HepG2 (cell line): Measurements from ENCODE around the gene EDC3. TPM values are rescaled to one million over a fixed set of nuclear protein-coding genes. Genes with fewer than 3 reads are reported as not detected.

Source experiments
- ATAC-seq: fragments of 200-7000 bp; cut with Tn5 transposase; 3 replicates; pipeline ENCODE4 v1.9.1; 2020; ENCODE audit warnings: mild to moderate bottlenecking, moderate library complexity
- BruUV-seq: library from RNA; stranded (reverse); fragments of 400-500 nt; replicated peaks from 2 replicates; lab custom pipeline; 2021; lab: Mats Ljungman, UMichigan
- CTCF ChIA-PET: fragments of 300-600 bp; formaldehyde crosslinking; extraction: SDS; loops from one replicate; lab custom pipeline; 2021; ENCODE audit warnings: low total read pairs, inconsistent platforms, low intra/inter-chr PET ratio; lab: Yijun Ruan, JAX
- POLR2A ChIA-PET: fragments of 350-600 bp; sonication (Branson Sonifier 250); formaldehyde crosslinking; loops from one replicate; lab custom pipeline; 2020; ENCODE audit warnings: antibody characterized with exemption, inconsistent platforms; lab: Yijun Ruan, JAX
- DNase-seq: peaks from one replicate; pipeline ENCODE4 v3.0.0-alpha.2; 2015; ENCODE audit warnings: low spot score
- FAIRE-seq: peaks from 3 replicates; lab custom pipeline; 2011; peaks lifted over from hg19 to GRCh38; lab: Jason Lieb, UNC
- H2AFZ ChIP-seq: one replicate; pipeline ENCODE4 v1.6.1; 2011; ENCODE audit warnings: low read length, inconsistent platforms
- H3K27ac ChIP-seq: fragments of 300-600 bp; 3 replicates; pipeline ENCODE4 v1.8.0; 2011; ENCODE audit warnings: mixed run types, mild to moderate bottlenecking, mixed read lengths, low read length, inconsistent platforms; ENCODE audit not compliant: insufficient read depth; ENCODE audit errors: extremely low read length
- H3K27me3 ChIP-seq, 2 experiments: fragments of 200-600 bp in 1 of 2; 2 replicates in 1 of 2; 3 replicates in 1 of 2; pipeline versions ENCODE4 v1.6.0 to v1.8.0; 2011; ENCODE audit warnings: low read length in 2 of 2, mild to moderate bottlenecking in 2 of 2, moderate library complexity in 2 of 2, inconsistent platforms in 1 of 2; ENCODE audit not compliant: insufficient read depth in 2 of 2, control insufficient read depth in 1 of 2
- H3K36me3 ChIP-seq, 2 experiments: fragments of 200-600 bp in 1 of 2; replicated peaks in 1 of 2; 2 replicates in 1 of 2; 3 replicates in 1 of 2; pipeline versions ENCODE4 v1.5.1 to v1.8.0; 2011; ENCODE audit warnings: low read length in 2 of 2, inconsistent platforms in 1 of 2; ENCODE audit not compliant: insufficient read depth in 2 of 2, control insufficient read depth in 1 of 2
- H3K4me1 ChIP-seq: 2 replicates; pipeline ENCODE4 v1.5.1; 2012; ENCODE audit warnings: low read length, inconsistent platforms; ENCODE audit not compliant: insufficient read depth
- H3K4me2 ChIP-seq: 2 replicates; pipeline ENCODE4 v1.6.0; 2011; ENCODE audit warnings: low read depth, low read length, inconsistent platforms
- H3K4me3 ChIP-seq, 3 experiments: fragments of 200-600 bp in 1 of 3; sonication (generic), shearing (Covaris generic) in 1 of 3; replicated peaks in 1 of 3; 2 replicates each; pipeline ENCODE4 v1.5.1; 2011 to 2016; ENCODE audit warnings: low read length in 3 of 3, inconsistent platforms in 2 of 3, low read depth in 2 of 3, mild to moderate bottlenecking in 2 of 3, control low read depth in 1 of 3, mixed read lengths in 1 of 3; ENCODE audit not compliant: insufficient read depth in 1 of 3
- H3K79me2 ChIP-seq: one replicate; pipeline ENCODE4 v1.6.1; 2011; ENCODE audit warnings: low read length, inconsistent platforms; ENCODE audit not compliant: insufficient read depth
- H3K9ac ChIP-seq: 2 replicates; pipeline ENCODE4 v1.6.0; 2011; ENCODE audit warnings: mild to moderate bottlenecking, low read depth, low read length, inconsistent platforms; ENCODE audit not compliant: insufficient read depth
- H3K9me3 ChIP-seq: 2 replicates; pipeline ENCODE4 v1.5.1; 2012; ENCODE audit warnings: mild to moderate bottlenecking, low read length
- H4K20me1 ChIP-seq: 2 replicates; pipeline ENCODE4 v1.6.0; 2011; ENCODE audit warnings: inconsistent platforms, mild to moderate bottlenecking, low read length, moderate library complexity; ENCODE audit not compliant: insufficient read depth
- AGO2 ChIP-seq: fragments of 200-400 bp; formaldehyde crosslinking; optimal IDR thresholded peaks from 2 replicates; pipeline ENCODE3; 2017; ENCODE audit warnings: mild to moderate bottlenecking, low read depth, low read length, moderate library complexity
- CEBPB ChIP-seq: IDR thresholded peaks from 2 replicates; pipeline ENCODE4 v1.6.1; 2011; ENCODE audit warnings: low read depth, low read length, improper control_type of control experiment, borderline replicate concordance
- KAT7 ChIP-seq: IDR thresholded peaks from 2 replicates; pipeline ENCODE4 v1.6.1; 2018; ENCODE audit warnings: borderline replicate concordance, missing compliant biosample characterization
- PLRG1 ChIP-seq: fragments of 450-650 bp; conservative IDR thresholded peaks from 2 replicates; pipeline ENCODE4 v1.6.1; 2016
- POGZ ChIP-seq: sonication (generic); formaldehyde crosslinking; IDR thresholded peaks from 2 replicates; pipeline ENCODE4 v1.4.0; 2020; ENCODE audit warnings: mild to moderate bottlenecking, missing genetic modification reagents
- POLR2A ChIP-seq, 2 experiments: IDR thresholded peaks; 2 replicates each; pipeline ENCODE4 v1.6.1; 2011; ENCODE audit warnings: low read depth in 2 of 2, low read length in 2 of 2, mild to moderate bottlenecking in 1 of 2, moderate library complexity in 1 of 2; ENCODE audit not compliant: insufficient read depth in 1 of 2
- PRMT3 ChIP-seq: sonication (generic); formaldehyde crosslinking; IDR thresholded peaks from 2 replicates; pipeline ENCODE4 v1.8.1; 2022; ENCODE audit warnings: low read depth, mild to moderate bottlenecking, moderate library complexity, missing genetic modification reagents, borderline replicate concordance
- REL ChIP-seq: sonication (generic); formaldehyde crosslinking; conservative IDR thresholded peaks from 2 replicates; pipeline ENCODE4 v1.8.0; 2022; ENCODE audit warnings: mild to moderate bottlenecking, missing genetic modification reagents, moderate library complexity
- SIN3A ChIP-seq: IDR thresholded peaks from 2 replicates; pipeline ENCODE4 v1.6.1; 2011; ENCODE audit warnings: low read depth, mild to moderate bottlenecking, control low read depth, low read length, borderline replicate concordance
- SP1 ChIP-seq, 2 experiments: fragments of 450-650 bp in 1 of 2; sonication (generic) in 1 of 2; formaldehyde crosslinking in 1 of 2; IDR thresholded peaks; 2 replicates each; pipeline versions ENCODE4 v1.4.0 to v1.6.1; 2016 to 2020; ENCODE audit warnings: missing genetic modification reagents in 1 of 2
- SP2 ChIP-seq: sonication (generic); formaldehyde crosslinking; IDR thresholded peaks from 2 replicates; pipeline ENCODE4 v1.5.1; 2020; ENCODE audit warnings: mild to moderate bottlenecking, missing genetic modification reagents
- TEAD2 ChIP-seq: sonication (generic); formaldehyde crosslinking; IDR thresholded peaks from 2 replicates; pipeline ENCODE4 v1.9.0; 2021; ENCODE audit warnings: missing genetic modification reagents
- U2AF2 ChIP-seq: fragments of 200-400 bp; formaldehyde crosslinking; IDR thresholded peaks from 2 replicates; pipeline ENCODE4 v1.6.1; 2017; ENCODE audit warnings: low read depth, mild to moderate bottlenecking, low read length
- ZNF317 ChIP-seq: sonication (generic); formaldehyde crosslinking; IDR thresholded peaks from 2 replicates; pipeline ENCODE4 v1.5.0; 2020; ENCODE audit warnings: mild to moderate bottlenecking, missing genetic modification reagents
- WGBS: methylation state at CpG from one replicate; pipeline ENCODE4 v1.1.6; 2017; ENCODE audit warnings: low lambda C conversion rate; 5-methylcytosine and 5-hydroxymethylcytosine counted together
- in situ Hi-C: cut with HindIII; loops from 2 replicates; pipeline ENCODE4 v1.10.0; 2017; ENCODE audit warnings: low pct_unique_long_range_greater_than_20kb; ENCODE audit not compliant: extremely low pct_ligation_motif_present
- intact Hi-C: fragments of 100-400 bp; cut with micrococcal nuclease; formaldehyde crosslinking; loops from one replicate; pipeline ENCODE4 v1.10.0; 2022; ENCODE audit not compliant: unreplicated experiment
- polyA plus RNA-seq, 8 experiments: library from polyadenylated mRNA; depleted of rRNA in 3 of 8; stranded (reverse) in 7 of 8; unstranded in 1 of 8; fragments of >200 nt; fragmentation: Illumina TruSeq in 4 of 8; extraction: Trizol in 4 of 8; gene quantifications; 2 replicates each; pipeline versions ENCODE4 v1.2.1 to v1.2.3, GENCODE V29; 2011 to 2016; ENCODE audit warnings: low read depth in 4 of 8, missing spikeins in 1 of 8, mixed read lengths in 1 of 8; ENCODE audit not compliant: insufficient read depth in 1 of 8
- total RNA-seq, 5 experiments: library from RNA; depleted of rRNA; stranded (reverse); fragments of >200 nt; fragmentation: Illumina TruSeq; extraction: Trizol; gene quantifications; 2 replicates each; pipeline ENCODE4 v1.2.3, GENCODE V29; 2016; ENCODE audit warnings: low read depth in 1 of 5
- TF ChIP-seq, protein P1 (sequence below): sonication (generic); formaldehyde crosslinking; IDR thresholded peaks from 2 replicates; pipeline ENCODE4 v1.8.1; 2023; ENCODE audit warnings: mild to moderate bottlenecking, missing genetic modification reagents
- TF ChIP-seq, protein P2 (sequence below): sonication (generic); formaldehyde crosslinking; IDR thresholded peaks from 2 replicates; pipeline ENCODE4 v1.4.0; 2020; ENCODE audit warnings: missing genetic modification reagents, low read depth, mild to moderate bottlenecking, borderline replicate concordance
- TF ChIP-seq, protein P3 (sequence below): sonication (generic); formaldehyde crosslinking; IDR thresholded peaks from 2 replicates; pipeline ENCODE4 v1.8.0; 2022; ENCODE audit warnings: missing genetic modification reagents, mild to moderate bottlenecking, moderate library complexity, borderline replicate concordance

Gene EDC3
- total and polyA plus RNA-seq, 2 of the 13 experiments (the other 11 are each of a cell fraction or from before 2014, with no cell fraction given): 17.4 to 32.0 TPM

DNA sequence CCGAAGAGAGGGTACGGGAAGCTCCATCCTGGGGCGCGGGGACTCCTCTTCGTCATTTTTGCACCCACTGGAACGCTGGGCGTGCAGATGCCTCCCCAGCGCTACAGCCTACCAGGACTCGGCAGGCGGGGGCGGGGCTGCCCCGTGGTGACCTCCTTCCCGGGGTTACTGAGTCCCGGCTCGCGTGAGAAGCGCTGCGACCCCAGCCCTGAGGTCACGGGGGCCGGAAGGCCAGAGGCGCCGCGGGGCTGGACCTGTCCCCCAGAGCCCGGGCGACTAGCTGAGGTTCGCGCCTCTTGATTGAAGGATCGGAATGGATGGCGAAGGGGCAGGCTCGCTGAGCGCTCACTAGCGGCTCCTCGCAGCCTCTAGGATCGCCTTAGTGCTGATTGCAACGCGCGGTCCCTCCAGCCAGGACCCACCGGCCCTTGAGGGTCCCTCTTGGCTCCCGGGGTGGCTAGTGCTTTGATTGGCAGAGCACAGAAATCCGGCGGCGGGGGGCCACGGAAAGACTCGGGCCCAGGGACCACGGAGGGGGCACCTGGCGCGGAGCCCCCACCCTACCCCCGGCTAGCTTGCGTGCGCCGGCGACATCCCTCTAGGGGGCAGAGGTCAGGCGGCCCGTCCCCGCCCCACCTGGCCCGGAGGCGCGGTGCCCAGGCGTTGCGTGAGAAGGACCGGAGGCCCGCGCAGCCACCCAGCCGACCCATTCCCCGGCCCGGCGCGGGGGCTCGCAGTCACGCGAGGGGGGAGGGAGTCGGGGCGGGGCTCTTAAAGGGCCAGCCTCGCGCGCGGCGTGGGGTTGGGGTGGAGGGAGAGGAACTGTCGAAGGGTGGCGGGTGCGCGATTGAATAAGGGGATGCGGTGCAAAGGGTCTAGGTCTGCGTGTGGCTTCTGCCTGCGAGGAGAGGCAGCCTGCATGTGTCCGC is 30.3 kb upstream of the EDC3 start (continued):
- TF ChIP-seq, protein P1, sequence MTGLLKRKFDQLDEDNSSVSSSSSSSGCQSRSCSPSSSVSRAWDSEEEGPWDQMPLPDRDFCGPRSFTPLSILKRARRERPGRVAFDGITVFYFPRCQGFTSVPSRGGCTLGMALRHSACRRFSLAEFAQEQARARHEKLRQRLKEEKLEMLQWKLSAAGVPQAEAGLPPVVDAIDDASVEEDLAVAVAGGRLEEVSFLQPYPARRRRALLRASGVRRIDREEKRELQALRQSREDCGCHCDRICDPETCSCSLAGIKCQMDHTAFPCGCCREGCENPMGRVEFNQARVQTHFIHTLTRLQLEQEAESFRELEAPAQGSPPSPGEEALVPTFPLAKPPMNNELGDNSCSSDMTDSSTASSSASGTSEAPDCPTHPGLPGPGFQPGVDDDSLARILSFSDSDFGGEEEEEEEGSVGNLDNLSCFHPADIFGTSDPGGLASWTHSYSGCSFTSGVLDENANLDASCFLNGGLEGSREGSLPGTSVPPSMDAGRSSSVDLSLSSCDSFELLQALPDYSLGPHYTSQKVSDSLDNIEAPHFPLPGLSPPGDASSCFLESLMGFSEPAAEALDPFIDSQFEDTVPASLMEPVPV: no peak; the same call in 1 of the 2 replicates
- TF ChIP-seq CEBPB: no peak
- peak; percentile 33; the same call in 1 of the 2 replicates for TF ChIP-seq SP2 (CRISPR knock-in tag)
- TF ChIP-seq AGO2: no peak
- TF ChIP-seq, protein P2, sequence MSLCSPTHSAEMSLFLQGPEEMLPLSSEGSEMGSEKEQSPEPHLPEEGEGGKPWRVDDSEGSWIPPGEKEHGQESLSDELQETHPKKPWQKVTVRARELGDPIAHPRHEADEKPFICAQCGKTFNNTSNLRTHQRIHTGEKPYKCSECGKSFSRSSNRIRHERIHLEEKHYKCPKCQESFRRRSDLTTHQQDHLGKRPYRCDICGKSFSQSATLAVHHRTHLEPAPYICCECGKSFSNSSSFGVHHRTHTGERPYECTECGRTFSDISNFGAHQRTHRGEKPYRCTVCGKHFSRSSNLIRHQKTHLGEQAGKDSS (CRISPR knock-in tag): no peak
- 0 out of 2 replicates have a peak, but pooled peaks have one; percentile 38 for TF ChIP-seq REL (CRISPR knock-in tag)
- peak; percentile 65 for TF ChIP-seq KAT7
- TF ChIP-seq TEAD2 (CRISPR knock-in tag): no peak

DNA sequence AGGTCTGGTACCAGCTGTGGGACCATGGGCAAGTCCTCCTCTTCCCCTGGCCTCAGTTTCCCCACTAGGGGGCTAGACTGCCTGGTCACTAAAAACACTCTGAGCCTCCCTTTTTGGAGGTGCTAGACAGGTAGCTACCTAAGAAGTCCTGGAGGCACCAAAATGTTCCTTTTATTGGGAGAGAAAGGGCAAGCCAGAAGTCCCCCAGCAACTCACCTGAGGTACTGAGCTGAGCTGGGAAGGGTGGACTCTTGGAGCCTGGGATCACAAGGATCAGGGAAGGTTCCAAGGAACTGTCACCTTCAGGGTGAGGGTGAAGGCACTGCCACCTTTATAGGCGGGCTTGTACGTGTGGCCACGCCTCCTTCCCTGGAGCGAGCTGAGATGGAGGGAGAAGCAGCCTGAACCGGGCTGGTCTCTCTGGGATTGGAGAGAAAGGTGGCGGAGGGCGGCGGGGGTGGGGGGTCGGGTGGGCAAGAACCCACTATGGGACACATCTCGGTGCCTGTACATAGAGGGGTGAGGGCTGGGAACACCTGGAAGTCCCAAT is 29.5 kb upstream of the EDC3 start, which contains the start of gene CYP1A1:
CYP1A1 (minus strand) TSS at position 304 of the 550 bp plus-strand sequence. CDS start 2,431 bp downstream, outside the sequence.
- ATAC-seq: peak; percentile 53
- Histone ChIP-seq H2AFZ (no peak within 1 kb of the TSS), H3K4me3 (peak within 1 kb of the TSS; percentile 69 to 80 (median 71)), H4K20me1 (no peaks in the 10 kb centered on the region), H3K9ac (peak within 1 kb of the TSS; percentile 73), H3K27me3 (no peaks in the 10 kb centered on the region), H3K4me2 (peak within 1 kb of the TSS; percentile 63), H3K4me1 (peaks cover 61% of the 10 kb centered on the region), H3K27ac (peak within 1 kb of the TSS; percentile 94), H3K36me3 (no peaks in the 10 kb centered on the region; a peak in 1 of 5 replicates), H3K9me3 (no peaks in the 10 kb centered on the region), H3K79me2 (no peaks in the 10 kb centered on the region)
- BruUV-seq: no TSS peak
- CTCF ChIA-PET: no interaction called here
- intact Hi-C loops (no loop called here), in situ Hi-C loops (no loop called here)
- POLR2A ChIA-PET: interaction anchor here (0.7 to 4.3 kb wide), 10 partner anchors 20 to 97 kb away, joined by 3 to 53 read pairs (median 4); partner anchors contain the start of genes CYP1A2 and EDC3
- 0% methylated on average over 8 of the region's 10 CpGs for WGBS
- no peak for DNase-seq
- no peak for FAIRE-seq
- TF ChIP-seq PRMT3 (CRISPR knock-in tag) (no peak), POLR2A (IDR thresholded peaks at IDR 0.05; ENCODE audit: insufficient read depth in 1 of 2, low read depth in 2 of 2, low read length in 2 of 2) (peak in 1 of 2 experiments; percentile 22; a peak in 1 of 4 replicates), PLRG1 (no peak), POGZ (no peak), ZNF317 (no peak), SIN3A (no peak), U2AF2 (no peak), SP1 (IDR thresholded peaks at IDR 0.05) (no peak), SP1 (CRISPR knock-in tag; IDR thresholded peaks at IDR 0.05) (peak; percentile 56; the same call in 1 of the 2 replicates)
- TF ChIP-seq, protein P3, sequence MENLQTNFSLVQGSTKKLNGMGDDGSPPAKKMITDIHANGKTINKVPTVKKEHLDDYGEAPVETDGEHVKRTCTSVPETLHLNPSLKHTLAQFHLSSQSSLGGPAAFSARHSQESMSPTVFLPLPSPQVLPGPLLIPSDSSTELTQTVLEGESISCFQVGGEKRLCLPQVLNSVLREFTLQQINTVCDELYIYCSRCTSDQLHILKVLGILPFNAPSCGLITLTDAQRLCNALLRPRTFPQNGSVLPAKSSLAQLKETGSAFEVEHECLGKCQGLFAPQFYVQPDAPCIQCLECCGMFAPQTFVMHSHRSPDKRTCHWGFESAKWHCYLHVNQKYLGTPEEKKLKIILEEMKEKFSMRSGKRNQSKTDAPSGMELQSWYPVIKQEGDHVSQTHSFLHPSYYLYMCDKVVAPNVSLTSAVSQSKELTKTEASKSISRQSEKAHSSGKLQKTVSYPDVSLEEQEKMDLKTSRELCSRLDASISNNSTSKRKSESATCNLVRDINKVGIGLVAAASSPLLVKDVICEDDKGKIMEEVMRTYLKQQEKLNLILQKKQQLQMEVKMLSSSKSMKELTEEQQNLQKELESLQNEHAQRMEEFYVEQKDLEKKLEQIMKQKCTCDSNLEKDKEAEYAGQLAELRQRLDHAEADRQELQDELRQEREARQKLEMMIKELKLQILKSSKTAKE (CRISPR knock-in tag): no peak
